Measurements from ENCODE around the gene ZNF789.
"Not testable (repeated sequence)": the region's sequence is repeated elsewhere in the genome, so short reads cannot be mapped to it uniquely, and the experiment has no call there.

Gene ZNF789

GRCh38 chr7:99472561-99473314, at the start of gene ZNF789:
Gene ZNF789 (plus strand): TSS chr7:99472890. CDS start chr7:99476457, 3,567 bp downstream.
- peak; percentile 99 for DNase-seq (ENCODE audit: low spot score)

GRCh38 chr7:99424932-99425730, 47.6 kb upstream of the ZNF789 start:
- DNase-seq (ENCODE audit: low spot score): no peak

- DNase-seq (ENCODE audit: low spot score): no peak
These were observed 43.6 kb upstream of the ZNF789 start for GRCh38 chr7:99428972-99429566.

- no peak for DNase-seq (ENCODE audit: low spot score)
These were observed 42.9 kb upstream of the ZNF789 start for GRCh38 chr7:99429756-99430155.

GRCh38 chr7:99431756-99432540, 40.7 kb upstream of the ZNF789 start:
- not testable (repeated sequence) for DNase-seq (ENCODE audit: low spot score)

GRCh38 chr7:99433158-99433557, 39.5 kb upstream of the ZNF789 start:
- DNase-seq (ENCODE audit: low spot score): no peak

- no peak for DNase-seq (ENCODE audit: low spot score)
These were observed 34.6 kb upstream of the ZNF789 start for GRCh38 chr7:99437946-99438572.

GRCh38 chr7:99438573-99439480, 33.9 kb upstream of the ZNF789 start, which contains the start of the genes CPSF4 and PTCD1:
Gene CPSF4 (plus strand): TSS chr7:99438943. CDS start chr7:99439083, 140 bp downstream.
Gene PTCD1 (minus strand): TSS chr7:99438798. CDS start chr7:99435242, 3,556 bp downstream.
- DNase-seq (ENCODE audit: low spot score): peak; percentile 100

GRCh38 chr7:99440195-99440594, 32.5 kb upstream of the ZNF789 start:
- DNase-seq (ENCODE audit: low spot score): no peak

GRCh38 chr7:99446096-99446495, 26.6 kb upstream of the ZNF789 start:
- no peak for DNase-seq (ENCODE audit: low spot score)

GRCh38 chr7:99447943-99448342, 24.7 kb upstream of the ZNF789 start:
- DNase-seq (ENCODE audit: low spot score): peak; percentile 76

GRCh38 chr7:99448855-99449254, 23.8 kb upstream of the ZNF789 start:
- no peak for DNase-seq (ENCODE audit: low spot score)

- no peak for DNase-seq (ENCODE audit: low spot score)
These were observed 23.4 kb upstream of the ZNF789 start for GRCh38 chr7:99449326-99449725.

GRCh38 chr7:99451936-99452335, 20.8 kb upstream of the ZNF789 start:
- DNase-seq (ENCODE audit: low spot score): no peak

- DNase-seq (ENCODE audit: low spot score): no peak
These were observed 20.1 kb upstream of the ZNF789 start for GRCh38 chr7:99452541-99452940.

GRCh38 chr7:99453105-99453504, 19.6 kb upstream of the ZNF789 start:
- no peak for DNase-seq (ENCODE audit: low spot score)

GRCh38 chr7:99455874-99456273, 16.8 kb upstream of the ZNF789 start:
- DNase-seq (ENCODE audit: low spot score): no peak

GRCh38 chr7:99456288-99456687, 16.4 kb upstream of the ZNF789 start:
- no peak for DNase-seq (ENCODE audit: low spot score)

GRCh38 chr7:99457050-99457649, 15.5 kb upstream of the ZNF789 start:
- no peak for DNase-seq (ENCODE audit: low spot score)
